Left cardiac atrium (tissue), 4 donors: ENCODE results near the gene SLC34A3. TPM values are rescaled to one million over a fixed set of nuclear protein-coding genes. Genes with fewer than 3 reads are reported as not detected.
A peak's percentile ranks its signal among the peaks of the same experiment; 100 is the strongest.

Experiments
- ATAC-seq, 2 donors: fragments of 200-7000 bp; cut with Tn5 transposase; one replicate each; pipeline ENCODE4 v1.9.1; 2020; ENCODE audit warnings: mild to moderate bottlenecking in 2 of 2, moderate library complexity in 2 of 2
- DNase-seq: peaks from one replicate; pipeline ENCODE4 v3.0.0-alpha.2; 2020
- intact Hi-C, 2 donors: fragments of 100-400 bp; cut with DNase I; formaldehyde crosslinking; loops; one replicate each; pipeline versions ENCODE4 v1.14.1 to v1.15.1; 2022 to 2023
- total RNA-seq, 2 donors: library from RNA; stranded (reverse); fragmentation: NEBNext Ultra II Directional; extraction: Animal tissue kit (Norgen Biotek cat#: 25700); gene quantifications; one replicate each; pipeline ENCODE4 v1.2.1, GENCODE V29; 2021
- donor health status: DM: no; HTN: yes; CAD: no.
- donor health status: DM: no; HTN: yes; CAD: no; lungs with severe emphysema.
- donor health status: DM: yes; HTN: yes; CAD: no.
- donor health status: Dilated cardiomyopathy.

SLC34A3 gene
- total RNA-seq, 2 donors from 2014 or later = not detected

DNA sequence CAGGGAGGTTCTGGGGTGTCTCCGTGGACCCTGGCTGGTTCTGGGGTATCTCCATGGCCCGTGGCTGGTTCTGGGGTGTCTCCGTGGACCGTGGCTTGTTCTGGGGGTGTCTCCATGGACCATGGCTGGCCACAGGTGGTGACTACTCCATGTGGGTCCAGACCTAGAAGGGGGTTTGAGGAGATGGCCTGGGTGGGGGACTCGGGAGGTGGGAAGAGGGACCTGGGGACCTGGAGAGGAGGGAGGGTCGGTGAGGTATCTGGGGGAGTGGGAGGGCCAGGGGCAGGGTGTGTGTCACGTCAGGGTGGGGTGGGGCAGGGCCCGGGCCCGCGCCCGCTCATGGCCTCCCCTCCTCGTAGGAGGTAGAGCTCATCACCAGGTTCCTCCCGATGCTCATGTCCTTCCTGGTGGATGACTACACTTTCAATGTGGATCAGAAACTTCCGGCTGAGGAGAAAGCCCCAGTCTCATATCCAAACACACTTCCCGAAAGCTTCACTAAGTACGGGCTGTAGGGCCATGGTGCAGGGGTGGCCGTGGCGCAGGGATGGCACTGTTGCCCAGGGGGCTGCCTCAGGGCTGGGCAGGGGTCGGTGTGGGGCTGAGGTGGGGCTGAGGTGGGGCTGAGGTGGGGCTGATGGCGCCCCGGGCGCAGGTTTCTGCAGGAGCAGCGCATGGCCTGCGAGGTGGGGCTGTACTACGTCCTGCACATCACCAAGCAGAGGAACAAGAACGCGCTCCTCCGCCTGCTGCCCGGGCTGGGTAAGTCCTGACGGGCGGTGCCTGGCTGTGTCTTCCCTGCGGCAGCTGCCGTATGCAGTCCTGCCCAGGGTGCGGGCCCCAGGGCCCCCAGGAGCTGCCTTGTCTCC is 36.1 kb downstream of the SLC34A3 start:
- intact Hi-C loops = no loop called here
- ATAC-seq = no peak
- DNase-seq = no peak

DNA sequence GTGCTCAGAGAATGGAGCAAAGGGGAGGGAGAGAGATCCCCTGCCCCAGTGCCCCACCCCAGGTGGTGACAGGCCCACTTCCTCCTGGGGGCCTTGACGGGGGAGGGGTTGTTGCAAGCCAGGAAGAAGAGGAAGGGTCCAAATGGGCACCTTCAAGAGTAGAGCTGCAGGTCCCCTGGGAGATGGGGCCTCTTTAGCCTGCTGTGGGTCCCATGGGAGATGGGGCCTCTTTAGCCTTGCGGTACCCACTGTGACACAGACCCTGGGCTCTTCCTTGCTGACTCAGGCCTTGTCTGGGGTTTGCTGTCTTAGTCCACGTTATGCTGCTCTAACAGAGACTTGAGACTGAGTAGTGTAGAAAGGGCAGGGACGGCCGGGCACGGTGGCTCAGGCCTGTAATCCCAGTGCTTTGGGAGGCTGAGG is 37.2 kb downstream of the SLC34A3 start:
- no peak for ATAC-seq
- intact Hi-C loops = no loop called here
- no peak for DNase-seq

DNA sequence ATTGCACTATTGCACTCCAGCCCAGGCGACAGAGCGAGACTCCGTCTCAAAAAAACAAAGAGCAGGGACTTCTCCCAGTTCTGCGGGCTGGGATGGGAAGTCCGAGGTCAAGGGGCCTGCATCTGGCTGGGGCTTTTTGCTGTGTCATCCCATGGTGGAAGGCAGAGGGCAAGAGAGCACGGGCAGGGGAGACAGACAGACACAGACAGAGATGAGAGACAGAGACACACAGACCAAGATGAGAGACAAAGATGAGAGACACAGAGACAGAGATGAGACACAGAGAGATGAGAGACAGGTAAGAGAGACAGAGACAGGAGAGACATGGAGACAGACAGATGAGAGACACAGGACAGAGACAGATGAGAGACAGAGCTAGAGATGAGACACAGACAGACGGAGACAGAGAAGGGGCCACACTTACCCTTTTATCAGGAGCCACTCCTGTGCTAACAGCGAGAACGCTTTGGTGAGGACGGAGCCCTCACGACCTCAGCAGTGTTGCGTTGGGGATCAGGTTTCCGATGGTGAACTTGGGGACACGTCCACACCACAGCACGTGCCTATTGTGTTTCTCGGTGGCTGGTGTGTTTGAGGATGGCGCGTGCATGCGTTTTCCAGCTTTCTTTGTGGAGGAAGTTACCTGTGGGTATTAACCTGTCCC is 38.0 kb downstream of the SLC34A3 start:
- no peak for DNase-seq
- ATAC-seq = peak in 1 of 2 donors; percentile 12
- intact Hi-C loops = no loop called here

- ATAC-seq = peak; percentile 55 to 67
- DNase-seq = no peak
- intact Hi-C loops = no loop called here
These were observed 38.6 kb downstream of the SLC34A3 start for GRCh38 chr9:137269231-137269772.

DNA sequence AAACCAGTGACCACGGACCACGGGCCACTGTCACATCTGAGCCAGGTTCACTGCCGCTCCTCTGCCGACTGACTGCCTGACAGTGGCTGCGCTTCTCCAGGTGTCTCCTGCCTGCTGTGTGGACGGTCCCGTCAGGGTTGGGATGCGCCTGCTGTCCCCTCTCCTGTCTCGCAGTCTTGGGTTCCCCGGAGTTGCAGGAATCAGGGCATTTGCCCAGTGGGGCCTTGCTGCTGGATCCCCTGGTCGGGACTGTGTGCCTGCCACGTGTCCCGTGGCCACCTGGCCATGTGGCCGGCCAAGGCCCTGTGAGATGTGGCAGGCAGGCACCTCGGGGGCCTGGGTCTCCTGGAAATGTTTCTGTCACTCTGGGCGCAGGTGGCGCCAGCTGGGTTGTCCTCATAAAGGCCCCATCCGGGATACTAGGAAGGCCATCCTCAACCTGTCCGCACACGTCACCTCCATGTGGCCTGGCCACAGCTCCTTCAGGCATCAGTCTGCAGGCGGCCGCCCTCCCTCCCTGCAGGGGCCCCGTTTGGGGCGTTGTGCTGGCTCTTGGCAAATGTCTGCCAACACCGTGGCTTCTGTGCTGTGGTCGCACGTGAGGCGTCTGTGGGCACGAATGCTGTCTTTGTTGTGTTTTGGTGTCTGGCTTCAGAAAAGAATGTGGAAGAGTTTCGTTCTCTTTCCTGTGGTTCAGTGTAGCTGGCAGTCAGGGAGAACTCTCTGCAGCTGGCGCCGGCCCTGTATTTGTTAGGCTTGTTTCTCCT is 40.4 kb downstream of the SLC34A3 start:
- ATAC-seq = peak in 1 of 2 donors; percentile 8
- DNase-seq = no peak

GRCh38 chr9:137271696-137272076 is 41.0 kb downstream of the SLC34A3 start:
- intact Hi-C loops = no loop called here
- ATAC-seq = no peak
- no peak for DNase-seq

More for the DNA sequence above, 40.4 kb downstream of the SLC34A3 start:
- intact Hi-C loops = no loop called here

- intact Hi-C loops = no loop called here
- ATAC-seq = no peak
- DNase-seq = no peak
These were observed 41.8 kb downstream of the SLC34A3 start for GRCh38 chr9:137272241-137273094.

DNA sequence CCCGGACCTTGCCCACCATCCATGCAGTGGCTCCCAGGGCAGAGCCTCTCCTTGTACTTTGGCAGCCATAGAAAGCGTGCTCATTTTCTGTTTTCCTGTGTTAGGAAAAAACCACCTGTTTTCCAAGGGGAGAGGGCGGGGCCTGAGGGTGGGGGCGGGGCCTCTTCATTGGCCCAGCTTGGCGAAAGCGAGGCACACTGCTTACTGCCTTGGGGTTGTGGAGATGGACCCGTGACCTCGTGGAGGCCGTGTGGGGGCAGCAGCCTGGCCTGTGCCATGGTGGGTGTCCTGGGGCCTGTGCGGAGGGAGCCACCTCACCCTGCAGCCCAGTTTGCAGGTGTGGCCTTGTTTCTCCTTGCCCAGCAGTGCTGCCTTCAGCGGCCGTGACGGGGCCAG is 42.4 kb downstream of the SLC34A3 start:
- ATAC-seq (no peak), DNase-seq (no peak)
- intact Hi-C loops = no loop called here

DNA sequence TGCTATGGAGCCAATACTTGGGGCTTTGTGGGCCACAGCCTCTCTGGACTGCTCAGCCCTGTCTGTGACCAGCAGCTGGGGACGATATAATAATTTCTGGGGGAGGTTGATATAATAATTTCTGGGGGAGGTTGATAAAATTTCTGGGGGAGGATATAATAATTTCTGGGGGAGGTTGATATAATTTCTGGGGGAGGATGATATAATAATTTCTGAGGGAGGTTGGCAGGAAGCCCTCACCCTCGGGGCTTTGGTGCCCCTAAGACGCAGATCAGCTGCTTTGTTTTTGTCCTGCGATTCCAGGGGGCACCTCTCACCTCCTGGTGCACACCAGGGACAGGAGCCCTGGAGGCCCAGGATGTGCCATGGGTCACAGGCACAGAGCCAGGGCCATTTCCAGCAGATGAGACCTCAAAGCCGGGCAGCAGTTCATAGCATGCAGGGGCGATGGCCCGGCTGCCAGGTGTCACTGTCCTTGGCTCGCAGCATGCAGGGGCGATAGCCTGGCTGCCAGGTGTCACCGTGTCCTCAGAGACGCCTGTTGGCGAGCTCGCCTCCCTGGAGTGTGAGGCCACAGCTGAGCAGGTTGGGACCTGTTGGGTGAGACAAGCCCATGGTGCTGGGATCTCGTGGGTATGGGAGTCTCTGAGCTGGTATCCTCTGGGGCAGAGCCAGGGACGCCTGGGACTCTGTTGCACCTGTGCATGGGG is 43.1 kb downstream of the SLC34A3 start:
- intact Hi-C loops = no loop called here
- ATAC-seq (no peak), DNase-seq (no peak)

- DNase-seq = no peak
- intact Hi-C loops = no loop called here
- no peak for ATAC-seq
These were observed 44.5 kb downstream of the SLC34A3 start for GRCh38 chr9:137275203-137275587.

GRCh38 chr9:137275588-137276472 is 45.1 kb downstream of the SLC34A3 start:
- intact Hi-C loops = no loop called here
- ATAC-seq (no peak), DNase-seq (no peak)

DNA sequence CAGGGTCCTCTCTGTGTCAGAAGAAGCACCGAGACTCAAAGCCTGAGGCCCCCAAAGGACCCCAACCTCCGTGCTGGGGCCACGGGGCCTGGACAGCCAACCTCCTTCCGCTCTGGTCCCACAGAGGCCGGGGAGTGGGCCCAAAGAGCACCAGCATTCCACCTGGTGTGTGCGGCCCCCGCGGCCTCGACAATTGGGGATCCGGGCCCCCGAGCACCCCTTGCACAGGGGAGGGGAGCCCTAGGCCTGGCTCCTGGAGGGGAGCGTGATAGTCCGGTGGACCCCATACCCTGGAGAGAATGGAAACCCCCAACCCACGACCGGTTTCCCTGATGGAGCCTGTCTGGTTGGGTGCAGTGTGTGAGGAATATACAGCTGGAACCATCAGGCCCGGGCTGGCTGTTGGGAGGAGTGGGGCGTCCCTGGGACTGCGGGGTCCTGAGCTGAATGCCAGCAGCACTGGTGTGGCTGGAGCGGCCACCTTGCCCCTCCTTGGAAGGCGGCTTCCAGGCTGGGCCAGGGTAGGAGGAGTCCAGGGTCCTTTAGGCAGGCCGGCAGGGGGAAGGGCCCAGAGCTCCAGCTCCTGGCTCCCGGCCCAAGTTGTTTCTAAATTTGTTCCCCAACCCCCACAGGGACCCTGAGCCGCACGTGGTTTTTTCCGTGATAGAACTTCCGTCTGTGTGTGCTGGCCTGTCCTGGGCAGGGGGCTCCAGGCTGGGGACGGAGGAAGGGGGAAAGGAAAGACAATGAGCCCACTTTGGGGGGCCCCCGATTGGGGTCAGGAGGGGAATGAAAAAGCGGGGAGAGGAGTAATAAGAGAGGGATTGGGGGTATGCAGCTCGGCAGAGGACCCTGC is 46.0 kb downstream of the SLC34A3 start:
- peak; percentile 65 to 79 for ATAC-seq

GRCh38 chr9:137277329-137278041 is 46.8 kb downstream of the SLC34A3 start, which contains the start of gene TOR4A:
TOR4A (plus strand) TSS chr9:137277726; CDS start chr9:137278690, 964 bp downstream.
- ATAC-seq (peak; percentile 76 to 88), DNase-seq (peak; percentile 94)
- intact Hi-C loops = no loop called here

More for the DNA sequence above, 46.0 kb downstream of the SLC34A3 start:
- DNase-seq = peak; percentile 89
- intact Hi-C loops = no loop called here

GRCh38 chr9:137278061-137278701 is 47.5 kb downstream of the SLC34A3 start:
- intact Hi-C loops = no loop called here
- ATAC-seq (peak; percentile 5 to 24), DNase-seq (peak; percentile 76)
